DND-41 (cell line): Measurements from ENCODE around the gene PIGU.

Experiments used
- CTCF ChIP-seq: IDR thresholded peaks from 2 replicates; pipeline ENCODE4 v1.5.1; 2012; ENCODE audit warnings: borderline replicate concordance, low read length, moderate library complexity, mild to moderate bottlenecking; ENCODE audit not compliant: poor library complexity, severe bottlenecking; ENCODE audit errors: extremely low read depth
- EZH2 ChIP-seq: IDR thresholded peaks from 3 replicates; pipeline ENCODE4 v1.6.1; 2012; ENCODE audit warnings: borderline replicate concordance, low read depth, mild to moderate bottlenecking, moderate library complexity, low read length, inconsistent platforms; ENCODE audit not compliant: severe bottlenecking

GRCh38 chr20:34676642-34677373 is at the start of gene PIGU:
- TF ChIP-seq CTCF = no peak
- no peak for TF ChIP-seq EZH2
